CD4-positive, alpha-beta T cell treated with Interferon gamma for 1 hour (primary cell): ENCODE results near the gene KCNQ1.

ENCODE experiments used
- DNase-seq: peaks from one replicate; pipeline ENCODE4 v3.0.0-alpha.2; 2020

The KCNQ1 gene

GRCh38 chr11:2445746-2446551 lies 1.1 kb downstream of the KCNQ1 start:
- DNase-seq = no peak

DNA sequence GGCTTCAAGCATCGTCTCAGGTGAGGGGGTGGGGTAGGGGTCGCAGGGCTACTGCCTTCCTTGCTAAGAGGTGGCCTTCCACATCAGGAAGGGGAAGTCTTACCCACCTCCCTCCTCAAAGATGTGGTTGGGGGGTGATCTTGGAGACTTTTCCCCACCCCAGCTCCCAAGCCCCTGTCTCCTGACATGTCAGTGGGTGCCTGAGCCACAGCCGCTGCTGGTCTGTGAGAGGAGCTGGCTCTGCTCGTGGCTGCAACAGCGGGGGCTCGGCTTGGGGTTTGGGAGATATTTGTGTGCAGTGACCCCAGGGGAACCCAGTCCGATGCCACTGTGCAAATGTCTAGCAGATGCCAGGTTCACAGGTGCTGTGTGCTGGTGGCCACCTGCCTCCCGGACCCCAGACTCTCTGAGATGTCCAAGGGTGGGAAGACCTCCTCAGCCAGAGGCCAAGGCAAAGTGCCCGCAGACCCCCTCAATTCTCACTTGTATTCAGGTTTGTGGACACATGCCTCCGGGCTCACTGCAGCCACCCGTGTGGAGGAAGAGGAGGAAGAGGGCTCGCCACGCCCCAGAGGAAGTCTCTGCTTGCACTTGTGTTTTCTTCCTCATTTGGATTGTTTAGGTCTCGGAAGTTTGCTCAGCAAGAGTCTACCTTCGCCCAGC lies 1.9 kb downstream of the KCNQ1 start:
- DNase-seq = peak; percentile 31

GRCh38 chr11:2447253-2447950 lies 2.6 kb downstream of the KCNQ1 start:
- DNase-seq = no peak

DNA sequence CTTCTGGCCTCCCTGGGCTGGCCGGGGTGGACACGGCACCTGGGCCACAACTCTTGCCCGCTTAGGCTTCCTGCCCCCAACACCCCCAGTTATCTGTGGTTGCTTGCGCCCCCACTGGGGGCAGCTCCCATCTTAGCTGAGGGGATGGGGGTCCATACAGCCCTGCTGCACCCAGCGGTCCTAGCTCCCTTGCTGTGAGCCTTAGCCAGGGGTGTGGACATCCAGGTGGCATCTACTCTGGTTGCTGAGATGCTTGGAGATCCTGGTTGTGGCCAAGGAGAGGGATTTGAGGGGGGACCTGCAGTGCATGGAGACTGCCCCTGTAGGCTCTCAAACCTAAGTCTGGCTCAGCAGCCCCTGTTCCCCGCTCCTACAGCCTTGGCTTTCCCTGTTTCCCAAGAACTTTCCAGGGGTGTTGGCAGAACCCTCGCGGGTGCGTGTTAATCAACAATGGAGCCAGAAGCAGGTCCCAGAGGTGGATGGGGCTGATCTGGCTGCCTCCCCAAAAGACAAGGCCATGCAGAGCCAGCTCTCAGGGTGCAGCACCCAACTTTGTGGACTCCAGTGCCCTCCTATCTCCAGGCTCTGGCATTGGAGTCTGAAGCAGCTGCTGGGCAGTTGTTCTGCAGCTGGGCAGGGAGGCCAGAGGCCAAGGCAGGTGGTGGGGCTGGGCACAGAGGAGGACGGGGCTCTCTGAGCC lies 3.3 kb downstream of the KCNQ1 start:
- no peak for DNase-seq

GRCh38 chr11:2448661-2449547 lies 4.1 kb downstream of the KCNQ1 start:
- DNase-seq = no peak

- DNase-seq = no peak
Observed at GRCh38 chr11:2449548-2450320, 4.9 kb downstream of the KCNQ1 start.

DNA sequence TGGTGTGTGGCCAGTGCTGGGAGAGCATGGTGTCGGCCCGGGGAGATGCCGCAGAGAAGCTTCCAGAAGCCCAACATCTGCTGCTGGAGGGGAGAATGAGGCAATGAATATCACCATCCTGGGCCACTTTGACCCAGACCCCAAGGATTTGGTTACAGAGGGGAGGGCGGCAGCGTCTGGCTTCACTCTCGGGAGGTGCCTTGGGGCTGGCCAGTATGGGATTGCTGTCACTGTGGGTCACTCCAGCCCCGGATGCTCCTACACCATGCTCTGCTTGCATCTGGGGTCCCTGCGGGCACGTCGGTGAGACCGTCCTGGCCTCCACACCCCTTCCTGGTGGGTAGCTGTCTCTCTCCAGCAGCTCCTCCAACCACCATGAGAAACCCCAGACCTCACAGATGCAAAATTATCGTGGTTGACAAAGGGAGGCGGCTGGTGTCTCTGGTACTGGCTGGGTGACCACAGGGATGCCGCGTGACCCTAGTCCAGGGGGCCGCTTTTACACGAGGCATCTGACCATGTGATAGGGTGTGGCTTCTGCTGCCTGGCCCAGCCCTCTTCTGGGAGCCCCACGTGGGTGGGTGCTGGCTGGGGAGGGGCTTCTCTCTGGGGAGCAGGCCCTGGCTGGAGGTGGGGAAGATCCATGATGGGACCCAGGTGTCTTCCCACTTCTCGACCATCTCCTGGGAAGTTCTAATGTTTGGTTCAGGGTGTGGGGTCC lies 5.7 kb downstream of the KCNQ1 start:
- no peak for DNase-seq

DNA sequence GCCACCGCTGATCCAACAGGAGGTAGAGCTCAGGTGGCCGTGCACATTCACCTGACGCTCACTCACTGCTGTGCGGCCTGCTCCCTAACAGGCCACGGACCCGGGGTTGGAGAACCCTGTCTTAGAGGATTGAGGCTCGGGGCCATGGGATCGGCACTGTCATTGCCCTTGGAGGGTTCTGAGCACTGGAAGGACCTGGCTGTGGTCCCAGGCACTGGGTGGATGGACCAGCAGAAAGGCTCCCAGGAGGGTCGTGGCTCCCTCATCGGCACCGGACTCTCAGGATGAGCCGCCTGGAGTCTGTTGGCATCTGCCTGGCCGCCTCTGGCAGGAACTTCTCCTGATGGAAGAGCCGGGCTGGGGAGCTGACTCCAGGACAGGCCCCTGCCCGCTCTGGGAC lies 6.5 kb downstream of the KCNQ1 start:
- no peak for DNase-seq

DNA sequence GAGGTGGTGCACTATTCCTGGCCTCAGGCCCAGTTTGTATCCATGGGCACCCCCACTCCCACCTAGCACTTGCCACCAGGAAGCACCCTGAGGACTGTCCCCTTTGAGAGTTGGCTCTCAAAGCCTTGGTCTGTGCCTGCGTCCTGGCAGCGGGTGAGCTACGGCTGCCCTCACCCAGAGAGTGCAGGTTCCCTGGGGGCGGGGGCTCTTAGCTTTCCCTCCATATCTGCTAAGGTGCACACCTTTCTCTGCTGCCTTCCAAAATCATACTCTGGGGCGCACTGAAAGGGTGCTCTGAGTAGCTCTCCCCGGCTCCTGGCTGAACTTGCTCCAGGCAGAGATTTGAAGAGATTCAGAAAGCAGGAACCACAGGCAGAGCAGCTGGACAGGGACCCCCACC lies 7.1 kb downstream of the KCNQ1 start:
- DNase-seq = no peak

DNA sequence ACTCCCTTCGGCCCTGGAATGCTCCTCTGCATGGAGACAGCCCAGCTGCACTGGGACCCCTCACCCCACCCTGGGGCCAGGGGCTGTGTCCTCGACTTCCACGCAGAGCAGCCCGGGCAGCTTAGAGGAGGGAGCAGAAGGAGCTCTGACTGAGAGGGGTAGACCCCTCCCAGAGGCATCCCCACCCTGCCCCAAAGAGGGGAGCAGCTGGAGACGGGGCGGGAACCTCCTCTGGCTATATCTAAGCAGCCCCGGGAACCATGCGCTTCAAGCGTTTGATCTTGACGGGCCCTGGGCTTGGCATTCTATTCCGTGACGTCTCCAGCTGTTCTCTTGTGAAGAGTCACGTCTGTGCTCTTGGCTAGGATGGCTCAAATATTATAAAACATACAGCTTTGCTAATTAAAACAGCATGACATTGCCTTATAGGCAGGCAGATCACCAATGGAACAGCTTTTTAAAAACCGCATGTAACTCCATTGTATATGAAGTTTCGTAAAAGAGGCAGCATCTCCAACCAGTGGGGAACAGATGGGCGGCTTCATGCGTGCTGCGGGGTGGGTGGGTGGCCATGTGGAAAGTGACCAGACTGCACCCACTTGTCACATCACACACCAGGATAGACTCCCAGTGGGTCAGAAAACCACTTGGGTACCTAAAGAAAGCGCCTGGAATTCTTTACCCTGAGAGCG lies 7.7 kb downstream of the KCNQ1 start:
- DNase-seq = no peak

DNA sequence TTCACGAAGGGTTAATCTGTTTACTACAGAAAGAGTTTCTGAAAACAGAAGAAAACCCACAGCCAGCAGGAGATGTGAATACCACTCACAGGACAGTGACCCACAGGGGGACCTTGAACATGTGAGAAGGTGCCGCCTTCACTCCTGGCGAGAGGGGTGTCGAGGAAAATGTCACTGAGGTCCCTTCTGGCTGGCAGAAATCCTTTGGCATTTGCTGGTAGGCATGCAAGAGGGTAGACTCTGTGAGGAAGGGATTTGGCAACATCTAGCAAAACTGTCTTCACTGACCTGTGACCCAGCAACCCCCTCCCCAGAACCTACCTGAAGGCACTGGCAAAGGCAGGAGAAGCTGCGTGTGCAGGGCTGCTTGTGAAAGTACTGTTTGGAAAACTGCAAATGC lies 8.6 kb downstream of the KCNQ1 start:
- no peak for DNase-seq

DNA sequence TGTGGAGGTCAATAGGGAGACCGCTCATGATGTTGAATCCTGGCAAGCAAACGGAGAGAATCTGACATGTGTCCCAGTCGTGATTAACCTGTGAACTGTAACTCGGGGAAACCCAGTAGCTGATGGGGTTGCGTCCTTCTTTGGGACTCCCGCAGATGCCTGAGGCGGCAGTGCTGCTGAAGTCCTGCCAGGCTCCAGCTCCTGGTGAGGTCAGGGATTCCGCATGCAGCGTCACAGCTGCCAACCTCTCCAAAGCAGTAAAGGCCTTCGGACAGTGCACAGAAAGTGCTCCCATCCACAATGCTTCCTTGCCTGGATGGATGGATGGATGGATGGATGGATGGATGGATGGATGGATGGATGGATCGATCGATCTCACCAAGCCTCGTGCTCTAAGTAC lies 13.5 kb downstream of the KCNQ1 start:
- DNase-seq = no peak

DNA sequence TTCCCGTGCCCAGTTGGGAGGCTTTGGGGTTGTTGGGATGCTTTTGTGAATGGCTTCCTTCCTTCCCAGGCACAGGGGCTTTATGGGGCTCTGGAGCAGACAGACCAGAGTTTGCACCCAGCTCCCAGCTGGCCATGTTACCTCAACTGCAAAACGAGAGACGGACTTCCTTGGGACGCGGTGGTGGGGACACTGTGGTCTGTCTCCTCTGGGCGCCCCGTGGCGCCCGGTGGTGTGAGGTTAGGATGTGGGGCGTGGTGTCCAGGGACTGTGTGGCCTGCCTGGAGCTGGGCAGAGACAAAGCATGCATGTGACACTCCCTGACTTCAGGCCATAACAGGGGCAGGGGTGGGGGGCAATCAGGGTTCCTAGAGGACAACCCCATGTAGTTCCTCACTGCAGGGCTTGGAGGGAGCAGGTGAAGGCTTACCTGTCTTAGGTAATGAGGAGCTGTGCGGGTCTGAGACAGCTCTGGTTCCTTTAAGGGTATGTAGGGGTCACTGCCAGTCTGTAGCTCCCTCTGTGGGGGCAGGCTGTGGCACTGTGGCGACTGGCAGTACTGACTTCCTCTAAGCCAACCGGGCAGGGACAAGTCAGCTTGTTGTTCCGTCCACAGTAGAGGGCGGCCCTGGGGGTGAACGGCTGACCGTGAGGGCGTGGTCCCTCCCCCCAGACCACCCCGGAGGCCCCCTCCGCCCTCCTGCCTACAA lies 14.4 kb downstream of the KCNQ1 start:
- no peak for DNase-seq

DNA sequence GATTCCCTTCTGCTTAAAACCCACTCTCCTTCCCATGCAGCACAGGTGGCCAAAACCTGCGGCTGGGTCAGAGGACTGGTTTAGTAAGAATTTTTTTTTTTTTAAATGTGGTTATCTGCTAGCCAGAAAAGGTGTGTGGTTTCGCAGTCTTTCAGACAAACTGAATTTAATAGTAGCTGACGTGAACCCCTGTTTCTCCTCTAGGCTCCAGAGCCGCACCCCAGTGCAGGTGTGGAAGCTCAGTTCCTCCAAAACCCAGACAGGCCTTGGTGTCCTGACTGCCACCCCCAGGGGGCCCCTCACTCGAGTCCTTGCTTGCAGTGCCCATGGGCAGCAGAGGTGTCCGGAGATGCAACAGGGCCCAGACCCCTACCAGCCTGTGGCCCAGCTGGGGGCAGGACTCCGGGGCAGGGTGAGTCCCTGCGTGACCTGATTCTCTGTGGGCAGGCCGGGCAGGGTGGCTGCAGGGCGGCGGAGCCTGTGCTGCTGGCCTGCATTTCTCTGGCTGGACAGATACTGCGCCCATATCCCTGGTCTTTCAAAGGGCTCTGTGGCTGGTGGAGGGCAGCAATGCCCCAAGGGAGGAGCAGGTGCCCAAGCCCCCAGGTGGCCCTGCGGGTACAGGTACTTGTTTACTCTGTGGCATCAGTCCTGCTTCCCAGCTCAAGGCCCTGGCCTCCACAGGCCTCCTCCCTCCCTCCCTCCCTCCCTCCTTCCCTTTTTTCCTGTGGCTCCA lies 15.2 kb downstream of the KCNQ1 start:
- no peak for DNase-seq

- DNase-seq = no peak
Observed at GRCh38 chr11:2460540-2461252, 15.9 kb downstream of the KCNQ1 start.

DNA sequence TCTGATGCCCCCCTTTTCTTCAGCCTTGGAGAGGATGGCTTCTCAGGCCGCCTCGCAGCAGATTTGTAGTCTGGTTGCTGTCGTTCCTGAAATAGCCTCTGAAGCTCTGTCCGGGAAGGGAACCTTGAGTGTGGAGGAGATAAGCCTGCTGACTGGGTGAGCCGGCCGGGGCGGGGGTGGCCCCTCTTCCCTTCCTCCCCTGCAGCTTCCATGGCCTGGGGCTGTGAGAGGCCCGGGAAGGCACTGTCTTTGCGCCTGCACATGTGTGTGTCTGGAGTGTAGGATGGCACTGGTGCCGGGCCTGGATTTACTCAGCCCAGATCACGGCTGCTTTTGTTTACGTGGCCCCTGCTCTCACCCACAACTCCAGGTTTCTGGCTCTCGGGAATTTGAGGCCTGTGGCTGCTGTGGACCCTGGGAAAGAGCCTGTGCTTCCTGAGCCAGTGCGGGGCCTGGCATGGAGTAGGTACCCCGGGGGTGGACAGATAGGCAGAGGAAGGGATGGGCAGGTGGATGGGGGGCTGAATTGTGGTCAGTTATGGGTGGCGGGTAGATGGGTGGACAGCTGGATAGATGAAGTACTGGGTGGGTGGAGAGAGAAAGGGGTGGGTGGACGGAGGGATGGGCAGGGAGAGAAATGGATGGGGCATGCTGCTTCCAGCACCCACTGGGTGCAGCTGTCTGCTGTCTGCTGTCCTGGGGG lies 16.6 kb downstream of the KCNQ1 start:
- no peak for DNase-seq

- DNase-seq = no peak
Observed at GRCh38 chr11:2461956-2462542, 17.2 kb downstream of the KCNQ1 start.
